SJSA1 (cell line): Measurements from ENCODE around the gene GSAP. TPM values are rescaled to one million over a fixed set of nuclear protein-coding genes. Genes with fewer than 3 reads are reported as not detected.
A peak's percentile ranks its signal among the peaks of the same experiment; 100 is the strongest.

Source experiments
- DNase-seq, 2 experiments: peaks; one replicate each; pipeline ENCODE4 v3.0.0-alpha.2; 2015 to 2020; ENCODE audit warnings: low spot score in 2 of 2, low read depth in 1 of 2
- H3K27ac ChIP-seq: fragments of 250-450 bp; sonication (Bioruptor Pico); 2 replicates; pipeline ENCODE4 v1.5.1; 2020; ENCODE audit warnings: mild to moderate bottlenecking, moderate library complexity
- H3K27me3 ChIP-seq: fragments of 250-450 bp; sonication (Bioruptor Pico); replicated peaks from 2 replicates; pipeline ENCODE4 v1.5.1; 2020; ENCODE audit warnings: mild to moderate bottlenecking, moderate library complexity
- H3K36me3 ChIP-seq: fragments of 250-450 bp; sonication (Bioruptor Pico); 2 replicates; pipeline ENCODE4 v1.5.1; 2020; ENCODE audit warnings: mild to moderate bottlenecking
- H3K4me1 ChIP-seq: fragments of 250-450 bp; sonication (Bioruptor Pico); replicated peaks from 2 replicates; pipeline ENCODE4 v1.6.1; 2021; ENCODE audit warnings: mild to moderate bottlenecking
- H3K4me3 ChIP-seq: fragments of 250-450 bp; sonication (Bioruptor Pico); 2 replicates; pipeline ENCODE4 v1.5.1; 2020; ENCODE audit warnings: mild to moderate bottlenecking
- H3K9me3 ChIP-seq: fragments of 250-450 bp; sonication (Bioruptor Pico); replicated peaks from 2 replicates; pipeline ENCODE4 v1.5.1; 2020; ENCODE audit warnings: mild to moderate bottlenecking
- total RNA-seq: library from RNA; depleted of rRNA; stranded (reverse); fragments of >200 nt; shearing (Covaris generic); gene quantifications from 2 replicates; pipeline ENCODE4 v1.2.3, GENCODE V29; 2014

Gene GSAP
- total RNA-seq, 1 experiment from 2014 or later = 3.7 TPM

DNA sequence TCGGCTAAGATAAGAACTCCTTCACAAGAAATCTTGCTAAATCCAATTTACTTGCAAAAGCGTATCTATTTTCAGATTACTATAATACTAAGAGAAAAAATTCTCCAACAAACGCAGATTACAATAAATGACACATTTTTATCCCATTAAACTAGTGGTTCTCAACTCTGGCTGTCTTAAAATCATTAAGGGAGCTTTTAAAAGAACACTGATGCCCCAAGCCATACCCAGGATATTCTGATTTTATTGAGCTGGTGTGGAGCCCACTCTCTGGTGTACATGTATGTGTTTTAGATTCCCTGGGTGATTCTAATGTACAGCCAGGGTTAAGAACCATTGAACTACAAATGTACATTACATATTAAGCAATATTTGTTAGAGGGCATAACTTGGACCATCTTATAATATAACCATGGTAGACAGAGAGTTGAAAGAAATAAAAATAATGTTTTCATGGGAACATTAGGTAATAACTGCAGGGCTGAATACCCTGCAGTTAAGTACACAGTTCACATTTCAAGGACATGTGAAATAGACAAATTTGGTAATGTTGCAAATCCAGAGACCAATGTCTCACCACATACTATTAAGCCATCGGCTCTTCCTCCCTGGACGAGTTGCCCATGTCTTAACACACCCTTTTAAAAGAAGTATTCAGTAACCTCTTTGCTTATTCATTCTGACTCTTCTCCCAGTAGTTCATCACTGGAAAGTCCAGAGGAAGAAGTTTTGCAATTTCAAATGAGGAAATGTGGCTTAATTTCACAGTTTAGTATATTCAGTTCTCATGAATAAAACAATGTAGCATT is 6.2 kb downstream of the GSAP start:
- H3K4me3 ChIP-seq = no peak overlapping the region
- no peaks in the 10 kb centered on the region for H3K27me3 ChIP-seq
- no peak for DNase-seq
- H3K4me1 ChIP-seq = peaks cover 23% of the 10 kb centered on the region
- peak overlapping the region; percentile 82 for H3K27ac ChIP-seq
- no peaks in the 10 kb centered on the region for H3K9me3 ChIP-seq
- no peaks in the 10 kb centered on the region for H3K36me3 ChIP-seq

DNA sequence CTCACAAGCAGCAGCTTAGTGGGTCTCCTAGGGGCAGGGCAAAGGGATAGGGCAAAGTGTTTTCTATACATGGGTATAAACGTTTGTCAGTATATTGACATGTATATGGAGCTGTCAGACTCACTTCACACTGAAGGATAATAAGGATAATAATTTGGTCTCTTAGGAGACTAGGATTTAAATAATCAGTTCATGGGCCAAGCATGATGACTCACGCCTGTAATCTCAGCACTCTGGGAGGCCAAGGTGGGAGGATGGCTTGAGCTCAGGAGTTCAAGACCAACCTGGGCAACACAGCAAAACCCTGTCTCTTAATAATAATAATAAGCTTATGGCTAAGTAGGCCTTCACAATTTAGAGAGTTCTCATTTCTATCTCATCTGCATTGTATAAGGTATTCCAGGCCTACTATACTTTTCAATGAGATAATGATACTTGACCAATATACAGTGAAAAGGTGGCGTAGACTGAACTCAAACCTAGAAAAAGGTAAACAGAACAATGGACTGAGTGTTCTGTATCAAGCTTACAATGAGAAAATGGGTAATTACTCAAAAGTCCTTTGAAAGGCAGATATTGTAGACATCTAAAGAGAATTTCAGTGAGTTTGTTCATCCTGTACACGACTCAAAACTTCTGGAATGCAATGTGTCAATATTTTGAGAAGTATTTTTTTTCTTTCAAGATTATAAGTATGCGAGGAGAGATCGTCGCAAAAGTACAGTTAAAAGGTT is 7.0 kb downstream of the GSAP start:
- DNase-seq = peak in 1 of 2 experiments; percentile 70
- Histone ChIP-seq H3K4me1 (peaks cover 23% of the 10 kb centered on the region), H3K36me3 (no peaks in the 10 kb centered on the region), H3K27ac (peak overlapping the region; percentile 82), H3K4me3 (no peak overlapping the region), H3K27me3 (no peaks in the 10 kb centered on the region), H3K9me3 (no peaks in the 10 kb centered on the region)

DNA sequence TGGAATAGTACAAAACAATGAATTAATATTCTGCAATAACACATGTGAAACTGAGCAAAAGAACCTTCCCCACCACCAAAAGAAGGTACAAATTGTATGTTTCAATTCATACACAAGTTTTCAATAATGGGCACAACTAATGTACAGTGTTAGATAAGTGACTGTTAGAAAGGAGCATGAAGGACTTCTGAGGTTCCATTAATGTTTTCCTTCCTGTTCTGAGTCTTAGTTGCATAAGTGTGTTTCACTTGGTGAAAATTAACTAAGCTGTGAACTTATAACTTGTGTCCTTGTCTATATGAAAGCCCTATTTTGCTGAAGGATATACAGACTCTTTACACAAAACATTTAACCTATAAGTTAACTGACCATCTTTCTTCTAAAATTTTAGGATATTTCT is 8.2 kb downstream of the GSAP start:
- Histone ChIP-seq H3K36me3 (no peaks in the 10 kb centered on the region), H3K4me1 (peaks cover 20% of the 10 kb centered on the region)
- DNase-seq = no peak

DNA sequence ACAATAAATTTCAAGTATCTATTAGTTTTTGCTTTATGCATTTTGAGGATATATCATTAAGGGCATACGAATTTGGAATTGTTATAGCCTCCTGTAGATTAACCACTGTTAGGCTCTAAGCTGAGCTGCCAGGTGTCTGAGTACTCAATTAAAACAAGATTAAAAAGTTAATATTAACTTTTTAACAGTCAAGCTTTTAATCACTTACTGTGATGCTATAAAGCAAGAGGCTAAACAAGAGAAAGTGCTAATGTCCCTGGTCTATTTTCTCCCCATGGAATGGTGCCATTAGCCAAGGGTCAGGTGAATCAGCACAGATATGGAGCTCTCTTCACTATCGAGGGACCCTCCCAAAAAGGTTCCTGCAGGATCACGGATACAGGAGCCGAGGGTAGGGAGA is 9.7 kb downstream of the GSAP start:
- H3K27me3 ChIP-seq = no peaks in the 10 kb centered on the region
- H3K36me3 ChIP-seq = no peaks in the 10 kb centered on the region
- peaks cover 20% of the 10 kb centered on the region for H3K4me1 ChIP-seq
- no peaks in the 10 kb centered on the region for H3K9me3 ChIP-seq
- H3K4me3 ChIP-seq = no peak overlapping the region
- DNase-seq = no peak
- no peak overlapping the region for H3K27ac ChIP-seq

More for the DNA sequence above, 8.2 kb downstream of the GSAP start:
- H3K9me3 ChIP-seq = no peaks in the 10 kb centered on the region
- H3K27ac ChIP-seq = no peak overlapping the region
- no peak overlapping the region for H3K4me3 ChIP-seq
- H3K27me3 ChIP-seq = no peaks in the 10 kb centered on the region

DNA sequence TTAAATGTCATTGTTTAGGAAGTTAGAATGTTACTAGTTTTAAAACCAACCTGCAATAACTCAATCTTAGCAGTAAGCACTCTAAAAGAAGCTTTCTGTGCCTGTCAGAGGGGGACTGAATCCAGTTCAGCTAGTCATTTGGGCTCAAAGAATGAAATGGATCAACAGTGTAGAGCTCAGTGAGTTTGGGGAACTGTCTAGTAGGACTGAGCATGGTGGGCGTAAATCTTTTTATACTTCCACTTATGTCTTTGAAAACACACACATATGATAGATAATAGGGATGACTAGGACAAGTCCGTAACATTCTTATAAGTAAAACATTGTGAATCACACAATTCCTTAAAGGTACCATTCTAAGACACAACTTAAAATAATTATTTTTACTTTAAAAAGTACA is 11.5 kb downstream of the GSAP start:
- DNase-seq = no peak
- Histone ChIP-seq H3K36me3 (no peaks in the 10 kb centered on the region), H3K27me3 (no peaks in the 10 kb centered on the region), H3K27ac (no peak overlapping the region), H3K4me3 (no peak overlapping the region), H3K9me3 (no peaks in the 10 kb centered on the region), H3K4me1 (peaks cover 10% of the 10 kb centered on the region)

DNA sequence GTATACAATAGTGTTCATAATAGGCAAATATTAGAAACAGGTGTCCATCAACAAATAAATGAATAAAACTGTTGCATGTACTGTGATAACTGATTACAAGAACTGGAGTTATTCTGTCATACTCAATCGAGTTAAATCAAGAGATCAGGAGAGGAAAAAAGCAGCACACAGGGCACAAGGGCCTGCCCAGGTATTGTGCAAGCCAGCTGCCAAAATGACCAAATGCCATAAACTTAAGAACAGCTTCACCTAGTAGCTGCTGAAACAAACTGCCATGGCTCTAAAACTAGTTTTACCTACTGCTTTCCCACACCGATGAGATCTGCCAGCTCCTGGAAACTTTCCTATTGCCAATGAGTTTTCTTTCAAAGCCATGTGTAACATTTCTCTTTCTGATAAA is 12.2 kb downstream of the GSAP start:
- H3K4me3 ChIP-seq = no peak overlapping the region
- no peaks in the 10 kb centered on the region for H3K27me3 ChIP-seq
- H3K27ac ChIP-seq = no peak overlapping the region
- peaks cover 3% of the 10 kb centered on the region for H3K4me1 ChIP-seq
- no peaks in the 10 kb centered on the region for H3K9me3 ChIP-seq
- no peaks in the 10 kb centered on the region for H3K36me3 ChIP-seq
- DNase-seq = no peak

DNA sequence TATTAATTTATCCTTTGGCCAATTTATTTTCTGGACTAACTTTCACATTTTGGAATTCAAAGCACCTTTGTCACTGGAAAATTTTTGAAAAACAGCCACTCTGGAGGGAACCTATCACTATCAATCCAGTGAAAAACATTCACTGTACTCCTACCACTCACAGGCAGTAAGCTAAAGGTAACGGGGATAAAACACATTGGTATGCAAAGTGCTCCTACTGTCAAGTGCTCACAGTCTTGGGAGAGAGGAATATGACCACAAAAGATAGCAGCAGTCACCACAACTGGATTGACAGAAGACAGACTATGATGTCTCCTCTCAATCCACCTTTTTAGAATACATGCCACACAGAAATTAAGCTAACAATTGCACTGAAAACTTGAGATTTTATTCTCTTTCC is 13.3 kb downstream of the GSAP start:
- Histone ChIP-seq H3K36me3 (no peaks in the 10 kb centered on the region), H3K27me3 (no peaks in the 10 kb centered on the region), H3K4me1 (no peaks in the 10 kb centered on the region), H3K27ac (no peak overlapping the region), H3K9me3 (no peaks in the 10 kb centered on the region), H3K4me3 (no peak overlapping the region)
- DNase-seq = no peak

DNA sequence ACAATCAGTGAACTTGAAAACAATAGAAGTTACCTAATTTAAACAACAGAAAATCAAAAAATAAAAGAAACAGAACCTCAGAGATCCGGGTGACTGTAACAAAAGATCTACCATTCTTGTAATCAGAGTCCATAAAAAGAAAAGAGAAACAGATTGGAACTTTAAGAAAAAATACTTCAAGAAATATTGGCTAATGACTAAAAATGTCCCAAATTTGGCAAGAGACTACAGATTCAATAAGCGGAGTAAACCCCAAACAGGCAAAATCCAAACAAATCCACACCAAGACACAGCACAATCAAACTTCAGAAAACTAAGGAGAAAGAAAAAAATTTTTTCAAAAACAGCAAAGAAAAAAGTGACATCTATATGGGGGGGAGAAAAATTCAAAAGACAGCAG is 15.1 kb downstream of the GSAP start:
- Histone ChIP-seq H3K36me3 (no peaks in the 10 kb centered on the region), H3K4me1 (no peaks in the 10 kb centered on the region), H3K9me3 (no peaks in the 10 kb centered on the region), H3K27me3 (no peaks in the 10 kb centered on the region), H3K4me3 (no peak overlapping the region), H3K27ac (no peak overlapping the region)
- no peak for DNase-seq

DNA sequence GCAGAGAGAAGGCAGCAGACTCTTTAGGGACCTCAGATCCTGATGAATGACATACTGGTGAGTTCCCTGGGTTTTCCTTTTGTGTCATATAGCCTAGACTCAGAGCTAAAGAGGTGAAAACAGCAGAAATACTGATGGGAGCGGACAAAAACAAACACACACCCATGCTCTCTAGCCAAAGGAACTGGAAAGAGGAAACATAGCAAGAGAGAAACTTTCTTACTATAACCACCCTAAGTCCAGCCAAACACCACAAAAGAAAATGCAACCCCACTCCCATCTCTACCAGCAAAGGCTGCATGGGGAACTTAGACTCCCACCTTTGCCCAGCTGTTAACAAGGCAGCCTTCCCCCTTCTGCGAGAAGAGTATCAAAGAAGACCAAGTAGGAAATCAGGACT is 16.3 kb downstream of the GSAP start:
- Histone ChIP-seq H3K27ac (no peak overlapping the region), H3K36me3 (no peaks in the 10 kb centered on the region), H3K27me3 (no peaks in the 10 kb centered on the region), H3K9me3 (no peaks in the 10 kb centered on the region), H3K4me1 (no peaks in the 10 kb centered on the region), H3K4me3 (no peak overlapping the region)
- DNase-seq = no peak

DNA sequence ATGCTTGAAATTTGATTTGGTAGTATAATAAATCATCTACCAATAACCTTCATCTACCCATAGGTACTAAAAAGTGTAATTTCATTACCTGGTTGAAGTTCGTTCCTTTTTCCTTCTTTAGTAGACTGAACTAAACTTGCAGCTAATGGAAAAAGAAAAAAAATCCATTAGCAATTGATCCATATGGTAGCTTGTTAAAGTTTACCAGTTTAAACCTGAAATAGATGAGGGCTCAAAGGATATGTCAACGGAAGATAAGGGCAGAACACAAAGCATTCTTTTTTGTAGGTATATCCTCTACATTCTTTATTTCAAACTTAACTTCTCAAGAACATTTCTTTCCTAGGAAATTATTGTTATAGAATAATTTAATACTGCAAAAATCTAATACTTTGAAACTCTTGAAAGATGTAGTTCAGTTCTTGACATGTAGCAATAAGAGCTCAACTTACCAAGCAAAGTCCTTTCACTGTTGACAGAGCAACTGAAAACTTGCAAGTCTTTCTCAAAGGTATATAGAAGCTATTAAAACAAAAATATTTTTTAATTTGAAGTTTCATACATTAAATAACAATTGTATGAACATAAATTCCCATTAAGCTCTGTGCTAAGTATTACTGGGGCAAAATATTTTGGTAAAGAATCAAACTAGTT is 19.1 kb downstream of the GSAP start:
- DNase-seq = no peak
- Histone ChIP-seq H3K9me3 (no peaks in the 10 kb centered on the region), H3K4me3 (no peak overlapping the region), H3K27ac (no peak overlapping the region), H3K36me3 (no peaks in the 10 kb centered on the region), H3K27me3 (no peaks in the 10 kb centered on the region), H3K4me1 (no peaks in the 10 kb centered on the region)

DNA sequence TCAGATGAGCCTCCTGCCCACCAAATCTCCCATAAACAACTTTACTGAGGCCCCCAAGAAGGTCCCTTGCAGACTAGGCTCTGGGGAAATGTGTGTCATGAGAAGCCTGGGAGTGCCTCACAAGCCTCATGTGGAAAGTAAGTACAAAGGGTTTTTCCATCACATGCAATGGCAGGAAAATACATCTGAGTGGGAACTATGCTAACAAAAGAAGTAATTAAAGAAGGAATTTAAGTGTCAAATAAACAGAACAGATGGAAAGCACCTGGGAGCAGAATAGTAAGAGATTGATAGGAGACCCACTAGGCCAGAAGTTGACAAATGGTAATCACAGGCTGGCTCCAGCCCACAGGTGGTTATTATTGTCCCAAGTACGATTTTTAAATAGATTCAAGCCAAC is 20.5 kb downstream of the GSAP start:
- Histone ChIP-seq H3K4me3 (no peak overlapping the region), H3K4me1 (no peaks in the 10 kb centered on the region), H3K27me3 (no peaks in the 10 kb centered on the region), H3K9me3 (no peaks in the 10 kb centered on the region), H3K36me3 (no peaks in the 10 kb centered on the region), H3K27ac (no peak overlapping the region)
- DNase-seq = no peak

DNA sequence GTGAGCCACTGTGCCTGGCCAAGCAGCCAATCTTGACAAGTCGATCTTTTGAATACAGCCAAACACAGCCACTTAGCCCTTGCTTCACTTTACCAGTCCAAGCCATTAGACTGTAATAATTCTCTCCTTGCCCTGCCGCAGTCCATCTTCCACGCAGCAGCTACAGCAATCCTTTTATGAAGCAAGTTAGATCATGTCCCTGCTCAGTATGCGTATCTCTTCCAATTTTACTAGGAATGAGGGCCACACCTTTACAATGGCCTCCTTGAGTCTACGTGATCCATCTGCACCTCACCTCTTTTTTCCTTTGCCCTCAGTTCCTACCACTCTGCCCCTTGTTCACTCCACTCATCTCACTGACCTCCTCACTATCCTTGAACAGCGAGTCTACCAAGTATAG is 22.2 kb downstream of the GSAP start:
- Histone ChIP-seq H3K4me3 (no peak overlapping the region), H3K4me1 (no peaks in the 10 kb centered on the region), H3K27me3 (no peaks in the 10 kb centered on the region), H3K36me3 (no peaks in the 10 kb centered on the region), H3K27ac (no peak overlapping the region), H3K9me3 (no peaks in the 10 kb centered on the region)
- DNase-seq = no peak

DNA sequence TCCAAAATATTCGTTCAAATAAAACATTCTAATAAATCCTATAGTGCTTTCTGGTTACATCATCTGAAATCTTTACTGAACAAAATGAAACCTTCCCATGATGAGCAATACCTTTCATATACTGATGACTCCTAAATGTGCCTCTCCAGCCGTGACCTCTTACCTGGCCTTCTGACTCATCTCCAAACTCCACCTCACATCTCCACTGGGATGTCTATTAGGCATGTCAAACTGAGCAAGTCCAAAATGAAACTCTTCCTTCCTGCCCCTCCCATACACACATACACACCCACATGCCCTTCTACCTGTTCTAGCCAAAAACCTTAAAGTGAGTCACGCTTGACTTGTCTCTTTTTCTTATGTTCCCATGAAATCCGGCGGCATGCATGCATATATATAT is 22.9 kb downstream of the GSAP start:
- Histone ChIP-seq H3K4me1 (peaks cover under 1% of the 10 kb centered on the region; the same call in 1 of the 2 replicates), H3K27me3 (no peaks in the 10 kb centered on the region), H3K27ac (no peak overlapping the region), H3K4me3 (no peak overlapping the region), H3K9me3 (no peaks in the 10 kb centered on the region), H3K36me3 (no peaks in the 10 kb centered on the region)
- DNase-seq = no peak

DNA sequence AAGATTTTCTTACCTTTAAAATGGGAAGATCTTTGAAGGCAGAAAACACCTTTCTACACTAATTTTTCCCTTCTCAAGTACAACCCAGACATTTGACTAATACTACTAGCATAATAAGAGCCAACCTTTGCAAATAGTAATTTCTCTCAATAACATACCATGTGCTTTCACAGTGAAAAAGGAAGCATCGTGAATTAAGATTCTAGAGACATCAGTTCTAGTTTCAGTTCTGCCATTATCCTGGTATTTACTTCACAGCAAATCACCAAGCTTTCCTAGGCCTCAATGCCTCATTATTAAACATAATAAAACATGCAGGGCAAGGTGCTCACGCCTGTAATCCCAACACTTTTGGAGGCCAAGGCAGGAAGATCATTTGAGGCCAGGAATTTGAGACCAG is 24.9 kb downstream of the GSAP start:
- no peaks in the 10 kb centered on the region for H3K36me3 ChIP-seq
- no peaks in the 10 kb centered on the region for H3K9me3 ChIP-seq
- DNase-seq = no peak
- no peak overlapping the region for H3K4me3 ChIP-seq
- H3K27ac ChIP-seq = no peak overlapping the region
- no peaks in the 10 kb centered on the region for H3K27me3 ChIP-seq
- peaks cover 2% of the 10 kb centered on the region; the same call in 1 of the 2 replicates for H3K4me1 ChIP-seq
